ENCODE results near the gene KANK2. TPM values are rescaled to one million over a fixed set of nuclear protein-coding genes. Genes with fewer than 3 reads are reported as not detected.
A peak's percentile ranks its signal among the peaks of the same experiment; 100 is the strongest.
"Not testable (repeated sequence)": the region's sequence is repeated elsewhere in the genome, so short reads cannot be mapped to it uniquely, and the experiment has no call there.

Gene KANK2
- total RNA-seq, 1 donor from 2014 or later = 317 TPM

DNA sequence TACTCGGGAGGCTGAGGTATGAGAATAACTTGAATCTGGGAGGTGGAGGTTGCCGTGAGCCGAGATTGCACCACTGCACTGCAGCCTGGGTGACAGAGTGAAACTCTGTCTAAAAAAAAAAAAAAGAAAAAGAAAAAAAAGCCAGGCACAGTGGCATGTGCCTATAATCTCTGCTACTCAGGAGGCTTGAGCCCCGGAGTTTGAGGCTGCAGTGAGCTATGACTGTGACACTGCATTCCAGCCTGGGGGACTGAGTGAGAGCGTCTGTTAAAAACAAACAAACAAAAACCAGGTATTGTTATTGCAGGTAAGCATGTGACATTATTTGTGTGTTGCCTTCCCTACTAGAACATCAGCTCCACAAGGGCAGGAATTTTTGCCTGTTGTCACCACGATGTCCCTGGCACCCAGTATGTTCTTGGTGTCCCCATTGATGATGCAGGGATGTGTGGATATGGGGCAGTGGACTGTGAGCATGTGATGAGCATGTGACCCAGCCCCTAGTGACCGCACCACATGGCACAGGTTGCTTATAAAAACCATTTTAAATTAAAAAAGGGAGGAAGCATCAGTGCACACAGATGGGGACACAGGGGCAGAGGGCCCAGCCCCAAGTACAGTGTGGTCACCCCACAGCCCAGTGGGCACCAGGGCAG, 1.6 kb upstream of the KANK2 start:
- no peak for DNase-seq (ENCODE audit: low read depth)

DNA sequence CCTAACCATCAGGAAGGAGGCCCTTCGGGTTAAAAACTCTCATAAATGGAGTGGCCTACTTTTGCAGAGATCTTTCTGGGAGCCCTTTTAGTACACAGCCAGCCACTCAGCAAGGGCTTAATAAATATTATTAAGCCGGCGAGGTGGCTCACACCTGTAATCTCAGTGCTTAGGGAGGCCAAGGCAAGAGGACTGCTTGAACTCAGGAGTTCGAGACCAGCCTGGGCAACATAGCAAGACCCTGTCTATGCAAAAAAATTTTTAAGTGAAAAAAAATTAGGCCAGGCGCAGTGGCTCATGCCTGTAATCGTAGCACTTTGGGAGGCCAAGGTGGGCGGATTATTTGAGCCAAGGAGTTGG, 810 bp upstream of the KANK2 start:
- DNase-seq (ENCODE audit: low read depth) = no peak

DNA sequence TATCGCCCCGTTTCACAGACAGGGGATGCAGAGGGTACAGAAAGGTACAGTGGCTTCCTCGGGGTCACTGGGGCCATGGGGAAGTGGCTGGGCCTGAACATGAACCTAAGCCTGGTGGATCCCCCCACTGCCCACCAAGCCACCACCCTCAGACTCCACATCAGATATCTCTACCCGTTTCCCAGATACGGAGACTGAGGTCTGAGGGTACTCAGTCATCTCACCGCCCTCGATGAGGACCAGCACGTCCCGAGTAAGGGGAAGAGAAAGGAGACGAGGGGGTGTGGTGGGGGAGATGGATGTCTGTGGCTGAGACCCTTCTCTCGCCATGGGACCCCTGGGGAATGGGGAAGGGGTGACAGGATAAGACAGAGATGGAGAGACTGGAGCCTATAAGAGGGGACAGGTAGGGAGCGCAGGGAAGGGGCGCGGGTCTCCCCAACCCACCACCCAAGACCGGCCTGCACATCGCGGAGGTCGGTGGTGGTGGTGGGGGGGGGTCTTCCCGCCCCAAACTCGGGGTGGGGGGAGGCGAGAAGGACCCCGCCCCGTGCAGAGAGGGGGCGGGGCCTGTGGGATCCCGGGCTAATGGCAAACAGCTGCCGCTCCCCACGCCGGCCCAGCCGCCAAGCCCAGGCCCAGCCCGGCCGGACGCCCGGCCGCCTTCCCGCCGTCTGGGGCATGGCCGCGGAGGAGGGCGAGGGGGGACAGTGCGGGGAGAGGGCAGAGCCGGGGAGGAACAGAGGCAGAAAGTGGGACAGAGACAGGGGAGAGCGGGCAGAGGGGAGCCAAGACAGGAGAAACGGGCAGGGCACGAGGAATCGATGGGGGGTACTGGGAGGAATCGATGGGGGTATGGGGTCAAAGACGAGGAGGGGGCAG, 698 bp downstream of the KANK2 start:
- peak; percentile 67 for DNase-seq (ENCODE audit: low read depth)

DNA sequence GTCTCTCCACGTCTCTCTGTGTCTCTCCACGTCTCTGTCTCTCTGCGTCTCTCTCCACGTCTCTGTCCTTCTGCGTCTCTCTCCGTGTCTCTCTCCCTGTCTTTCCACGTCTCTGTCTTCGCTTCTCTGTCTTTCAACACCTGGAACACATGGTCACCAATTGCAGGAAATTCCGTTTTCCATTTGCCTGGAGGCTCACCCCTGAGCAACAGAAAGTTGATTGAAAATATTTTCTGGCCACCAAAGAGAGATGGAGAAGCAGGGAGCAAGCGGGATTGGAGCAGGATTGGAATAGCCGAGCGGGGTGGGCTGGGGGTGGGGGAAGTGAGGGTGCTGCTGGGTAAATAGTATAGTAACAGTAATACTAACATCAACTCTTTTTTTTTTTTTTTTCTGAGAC, 1.7 kb downstream of the KANK2 start:
- no peak for DNase-seq (ENCODE audit: low read depth)

DNA sequence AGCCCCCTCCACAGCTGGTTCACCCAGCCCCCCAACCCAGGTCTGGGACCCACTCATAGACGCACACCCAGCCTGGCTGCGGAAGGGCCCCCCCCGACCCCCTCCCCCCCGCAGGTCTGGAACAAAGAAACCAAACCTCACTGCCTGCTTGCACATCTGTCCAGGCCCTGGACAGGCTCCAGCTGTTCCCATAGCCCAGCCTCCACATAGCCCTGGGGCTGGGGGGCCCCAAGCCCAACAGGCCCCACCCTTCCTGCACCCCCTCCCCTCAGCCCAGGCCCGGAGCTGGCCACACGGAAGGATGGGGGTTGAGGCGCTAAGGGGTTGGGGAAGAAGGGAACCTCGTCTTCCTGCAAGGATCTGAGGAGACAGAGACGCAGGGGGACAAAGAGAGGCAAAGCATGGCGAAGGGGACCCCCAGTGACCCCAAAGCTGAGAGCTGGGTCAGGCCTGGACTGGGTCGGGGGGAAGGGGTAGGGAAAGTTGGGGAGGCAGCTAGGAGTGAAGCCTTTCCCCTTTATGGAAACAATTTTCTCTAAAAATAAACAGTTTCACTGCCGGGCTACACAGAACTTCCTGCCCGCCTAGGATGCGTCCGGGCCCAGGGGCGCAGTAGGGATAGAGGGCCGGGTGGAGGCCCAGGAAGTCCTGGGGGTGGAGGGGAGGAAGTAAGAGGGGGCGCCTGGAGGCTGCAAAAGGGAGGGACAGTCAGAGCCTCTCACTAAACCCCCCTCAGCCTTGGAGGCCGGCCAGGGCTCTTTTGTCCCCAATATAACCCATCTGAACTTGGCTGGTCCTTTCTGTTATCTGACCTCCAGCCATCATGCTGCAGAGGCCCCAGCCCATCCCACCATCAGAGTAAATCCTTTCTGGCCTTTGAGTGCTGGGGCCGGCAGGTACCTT, 2.4 kb downstream of the KANK2 start:
- DNase-seq (ENCODE audit: low read depth) = no peak

DNA sequence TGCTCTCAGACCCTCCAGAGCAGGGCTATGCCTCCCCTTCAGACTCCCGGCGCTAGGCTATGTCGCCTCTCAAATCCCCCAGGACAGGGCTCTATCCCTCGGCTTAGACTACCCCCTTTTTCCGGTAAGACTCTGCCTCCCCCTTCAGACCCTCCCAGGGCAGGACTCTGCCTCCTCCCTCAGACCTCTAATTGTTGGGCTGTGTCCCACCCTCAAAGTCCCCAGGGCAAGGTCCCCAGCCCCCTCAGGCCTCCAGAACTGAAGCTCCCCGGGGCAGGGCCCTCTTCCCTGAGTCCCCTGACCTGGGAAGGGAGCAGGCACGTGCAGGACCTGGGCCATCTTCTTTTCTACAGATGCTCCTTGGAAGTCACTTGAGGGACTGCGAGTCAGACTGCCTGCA, 3.2 kb downstream of the KANK2 start:
- no peak for DNase-seq (ENCODE audit: low read depth)

DNA sequence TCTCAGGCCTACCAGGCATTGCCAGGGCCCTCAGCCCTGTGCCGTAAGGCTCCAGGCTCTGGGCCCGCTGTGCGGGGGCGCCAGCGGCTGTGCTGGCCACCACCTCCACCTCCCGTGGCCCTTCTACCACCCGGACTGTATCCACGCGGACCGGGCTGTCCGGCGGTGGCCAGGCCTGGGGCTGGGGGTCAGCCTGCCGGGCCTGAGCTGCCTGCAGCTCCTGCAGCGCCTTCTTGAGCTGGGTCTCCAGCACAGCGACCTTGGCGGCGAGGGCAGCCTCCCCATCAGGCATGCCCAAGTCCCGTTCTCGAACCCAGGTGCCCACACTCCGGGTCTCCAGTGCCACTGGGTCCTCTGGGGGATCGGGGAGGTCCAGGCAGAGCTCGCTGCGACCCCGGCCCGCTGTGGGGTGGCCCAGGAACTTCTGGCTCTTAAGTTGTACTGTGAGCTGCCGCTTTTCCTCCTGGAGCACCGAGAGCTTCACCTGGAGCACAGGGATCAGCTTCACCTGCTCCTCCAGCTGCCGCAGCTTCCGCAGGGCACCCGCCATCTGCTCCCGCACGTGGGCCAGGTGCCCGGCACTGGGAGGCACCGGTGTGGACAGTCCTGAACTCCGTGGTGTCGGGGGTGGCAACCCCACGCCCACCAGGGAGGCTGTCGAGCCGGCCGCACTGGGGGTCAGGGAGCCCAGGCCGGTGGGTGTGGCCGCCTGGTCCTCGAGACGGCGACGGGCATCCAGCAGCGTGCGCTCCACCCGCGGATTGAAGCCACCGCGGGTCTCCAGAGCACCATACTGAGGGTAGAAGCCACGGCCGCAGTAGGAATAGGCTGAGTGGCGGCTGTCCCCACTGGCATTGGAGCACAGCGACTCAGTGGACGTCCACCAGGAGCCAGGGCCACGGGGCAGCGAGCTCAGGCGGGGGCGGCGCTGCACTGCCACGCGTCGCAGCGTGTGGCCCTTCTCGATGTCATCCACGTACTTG, 4.1 kb downstream of the KANK2 start:
- DNase-seq (ENCODE audit: low read depth) = no peak

DNA sequence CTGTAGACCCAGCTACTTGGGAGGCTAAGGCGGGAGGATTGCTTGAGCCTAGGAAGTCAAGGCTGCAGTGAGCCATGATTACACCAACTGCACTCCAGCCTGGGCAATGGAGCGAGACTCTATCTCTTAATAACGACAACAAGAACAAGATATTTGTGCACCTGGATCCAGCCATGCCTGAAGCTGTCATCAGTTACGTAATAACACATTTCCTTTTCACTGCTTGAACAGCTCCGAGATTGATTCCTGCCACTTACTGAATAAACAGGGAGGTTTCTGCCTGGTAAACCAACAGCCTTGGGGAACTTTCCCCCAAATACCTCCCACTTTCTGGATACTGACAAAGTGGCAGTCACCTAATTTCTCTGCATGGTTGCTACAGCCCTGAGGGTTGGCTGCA, 5.4 kb downstream of the KANK2 start:
- DNase-seq (ENCODE audit: low read depth) = no peak

DNA sequence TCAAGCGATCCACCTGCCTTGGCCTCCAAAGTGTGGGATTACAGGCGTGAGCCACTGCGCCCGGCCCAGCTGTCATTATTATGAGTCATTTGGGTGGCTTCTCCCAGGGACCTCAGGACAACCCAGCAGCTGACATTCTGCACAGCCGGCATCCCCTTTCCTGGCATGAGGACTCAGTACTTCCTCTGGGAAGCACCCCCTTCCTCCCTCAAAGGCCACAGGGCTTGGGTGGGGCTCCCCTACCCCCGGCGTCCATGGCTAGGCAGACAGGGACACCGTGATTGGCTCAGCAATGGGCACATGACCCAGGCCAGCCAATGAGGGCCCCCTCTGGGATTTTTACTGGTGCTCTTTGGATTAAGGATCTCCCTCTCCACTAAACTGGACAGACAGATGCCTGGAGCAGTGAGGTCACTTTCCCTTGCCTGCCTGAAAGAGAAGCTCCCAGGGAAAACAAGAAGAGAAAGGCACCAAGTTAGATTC, 6.0 kb downstream of the KANK2 start:
- DNase-seq (ENCODE audit: low read depth) = peak; percentile 100

DNA sequence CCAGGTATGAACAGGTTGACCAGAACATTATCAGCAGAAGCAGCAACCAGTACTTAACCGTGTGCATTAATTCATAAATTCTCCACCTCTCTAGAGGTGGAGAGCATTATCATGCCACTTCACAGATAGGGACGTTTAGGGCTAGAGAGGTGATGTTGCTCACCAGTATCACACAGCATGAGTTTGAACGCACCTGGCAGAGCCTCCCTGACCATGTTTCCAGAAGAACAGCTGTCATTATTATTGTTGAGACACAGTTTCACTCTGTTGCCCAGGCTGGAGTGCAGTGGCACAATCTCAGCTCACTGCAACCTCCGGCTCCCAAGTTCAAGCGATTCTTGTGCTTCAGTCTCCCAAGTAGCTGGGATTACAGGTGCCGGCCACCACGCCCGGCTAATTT, 6.8 kb downstream of the KANK2 start:
- DNase-seq (ENCODE audit: low read depth) = peak; percentile 35

DNA sequence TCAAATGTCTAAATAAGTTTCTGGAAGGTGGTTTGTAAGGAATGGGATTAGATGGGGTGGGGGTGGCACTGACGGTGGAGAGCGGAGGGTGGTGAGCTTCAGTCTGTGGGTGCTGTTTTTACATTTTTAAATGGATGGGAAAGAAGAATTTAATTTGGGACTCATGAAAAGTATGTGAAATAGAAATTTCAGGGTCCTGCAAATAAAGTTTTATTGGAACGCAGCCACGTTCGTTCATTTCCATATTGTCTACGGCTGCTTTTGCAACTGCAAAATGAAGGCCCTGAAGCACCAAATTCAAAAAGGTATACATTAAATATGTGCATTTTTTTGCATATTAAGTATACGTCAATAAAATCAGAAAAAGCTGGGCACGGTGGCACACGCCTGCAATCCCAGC, 9.9 kb downstream of the KANK2 start:
- DNase-seq (ENCODE audit: low read depth) = no peak

DNA sequence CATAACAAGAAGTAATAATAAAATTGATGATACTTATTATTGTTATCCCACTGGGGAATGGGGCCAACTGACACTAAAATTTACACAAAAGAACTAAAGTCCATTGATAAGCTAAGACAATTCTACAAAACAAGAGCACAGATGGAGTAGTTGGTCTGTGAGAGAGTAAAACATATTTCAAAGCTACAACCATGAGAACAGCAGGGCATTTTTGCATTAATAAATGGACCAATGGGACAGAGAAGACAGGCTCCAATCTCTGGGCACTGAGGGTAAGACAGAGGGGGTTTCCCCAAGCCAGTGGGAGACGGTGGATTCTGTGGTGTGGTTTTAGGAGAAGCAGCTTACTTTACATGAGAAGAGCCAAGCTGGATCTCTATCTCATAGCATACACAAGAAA, 14.4 kb downstream of the KANK2 start:
- DNase-seq (ENCODE audit: low read depth) = no peak

DNA sequence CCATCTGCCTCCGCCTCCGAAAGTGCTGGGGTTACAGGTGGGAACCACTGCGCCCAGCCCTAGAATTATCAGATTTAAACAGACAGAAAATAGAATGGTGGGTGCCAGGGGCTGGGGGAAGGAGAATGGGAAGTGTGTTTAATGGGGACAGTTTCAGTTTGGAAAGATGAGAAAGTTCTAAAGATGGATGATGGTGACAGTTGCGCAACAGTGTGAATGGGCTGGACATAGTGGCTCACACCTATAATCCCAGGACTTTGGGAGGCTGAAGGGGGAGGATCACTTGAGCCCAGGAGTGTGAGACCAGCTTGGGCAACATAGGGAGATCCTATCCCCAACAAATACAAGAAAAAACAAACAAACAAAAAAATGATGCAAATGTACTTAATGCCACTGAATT, 15.9 kb downstream of the KANK2 start:
- no peak for DNase-seq (ENCODE audit: low read depth)

DNA sequence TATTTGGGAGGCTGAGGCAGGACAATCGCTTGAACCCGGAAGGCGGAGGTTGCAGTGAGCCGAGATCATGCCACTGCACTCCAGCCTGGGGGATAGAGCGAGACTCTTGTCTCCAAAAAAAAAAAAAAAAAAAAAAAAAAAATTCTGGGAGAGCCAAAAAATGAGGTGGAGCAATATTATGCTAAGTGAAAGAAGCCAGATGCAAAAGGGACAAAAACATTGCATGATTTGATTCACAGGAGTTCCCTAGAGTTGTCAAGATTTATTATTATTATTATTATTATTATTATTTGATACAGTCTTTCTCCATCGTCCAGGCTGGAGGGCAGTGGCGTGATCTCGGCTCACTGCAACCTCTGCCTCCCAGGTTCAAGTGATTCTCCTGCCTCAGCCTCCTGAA, 16.4 kb downstream of the KANK2 start:
- DNase-seq (ENCODE audit: low read depth) = not testable (repeated sequence)

DNA sequence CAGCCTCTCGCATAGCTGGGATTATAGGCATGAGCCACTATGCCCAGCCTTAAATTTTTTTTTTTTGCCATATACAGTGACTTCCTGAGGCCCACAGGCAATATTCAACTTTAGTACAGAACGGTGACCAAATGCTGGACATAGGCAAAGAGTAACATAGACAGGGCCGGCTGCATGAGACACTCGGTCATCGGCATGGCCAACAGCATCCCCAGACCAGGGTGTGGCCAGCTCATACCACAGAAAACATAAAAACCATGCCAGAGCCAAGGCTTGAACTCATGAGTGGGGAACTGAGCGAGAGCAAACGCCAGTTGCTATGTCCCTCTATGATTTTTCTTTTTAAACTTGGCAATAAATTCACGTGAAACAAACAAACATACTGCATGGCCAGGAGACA, 17.0 kb downstream of the KANK2 start:
- DNase-seq (ENCODE audit: low read depth) = peak; percentile 58

DNA sequence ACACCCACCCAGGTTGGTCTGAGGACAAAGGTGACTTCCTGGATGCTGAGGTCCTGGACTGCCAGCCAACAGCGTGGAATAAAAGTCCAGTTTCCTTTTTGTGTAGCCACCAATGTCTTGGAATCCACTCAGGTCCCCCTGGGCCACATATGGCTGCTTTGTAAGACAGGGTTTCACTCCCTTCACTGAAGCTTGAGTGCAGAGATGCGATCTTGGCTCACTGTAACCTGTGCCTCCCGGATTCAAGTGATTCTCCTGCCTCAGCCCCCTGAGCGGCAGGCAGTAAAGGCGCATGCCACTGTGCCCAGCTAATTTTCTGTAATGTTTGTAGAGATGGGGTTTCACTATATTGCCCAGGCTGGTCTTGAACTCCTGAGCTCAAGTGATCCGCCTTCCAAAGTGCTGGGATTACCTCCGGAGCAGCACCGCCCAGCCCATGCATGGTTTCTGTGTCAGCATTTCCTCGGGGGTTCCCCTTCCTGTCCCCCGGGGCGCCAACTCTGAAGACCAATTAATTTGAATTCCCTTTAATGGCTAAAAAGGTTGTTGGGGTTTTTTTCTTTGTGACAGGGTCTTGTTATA, 17.5 kb downstream of the KANK2 start:
- DNase-seq (ENCODE audit: low read depth) = no peak

DNA sequence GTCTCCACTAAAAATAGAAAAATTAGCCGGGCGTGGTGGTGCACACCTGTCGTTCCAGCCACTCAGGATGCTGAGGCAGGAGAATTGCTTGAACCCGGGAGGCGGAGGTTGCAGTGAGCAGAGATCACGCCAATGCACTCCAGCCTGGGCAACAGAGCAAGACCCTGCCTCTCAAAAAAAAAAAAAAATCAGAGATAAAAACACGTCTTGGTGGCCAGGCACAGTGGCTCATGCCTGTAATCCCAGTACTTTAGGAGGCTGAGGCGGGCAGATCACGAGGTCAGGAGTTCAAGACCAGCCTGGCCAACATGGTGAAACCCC, 18.2 kb downstream of the KANK2 start:
- not testable (repeated sequence) for DNase-seq (ENCODE audit: low read depth)

DNA sequence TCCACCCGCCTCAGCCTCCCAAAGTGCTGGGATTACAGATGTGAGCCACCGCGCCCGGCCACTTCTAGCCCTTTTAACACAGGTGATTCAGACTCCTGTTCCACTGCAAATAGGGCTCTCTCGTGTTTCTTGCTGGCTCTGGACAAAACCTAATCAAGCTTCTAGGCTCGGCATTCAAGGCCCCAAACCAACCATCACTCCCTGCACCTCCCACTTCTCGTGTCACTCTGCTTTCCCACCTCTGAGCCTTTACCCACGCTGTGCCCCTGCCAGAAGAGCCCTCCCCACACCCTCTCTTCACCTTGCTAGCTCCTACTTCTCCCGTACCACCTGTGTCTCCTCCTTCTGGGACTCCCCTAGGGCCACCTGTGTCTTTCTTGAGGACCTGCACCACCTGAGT, 19.8 kb downstream of the KANK2 start:
- no peak for DNase-seq (ENCODE audit: low read depth)

DNA sequence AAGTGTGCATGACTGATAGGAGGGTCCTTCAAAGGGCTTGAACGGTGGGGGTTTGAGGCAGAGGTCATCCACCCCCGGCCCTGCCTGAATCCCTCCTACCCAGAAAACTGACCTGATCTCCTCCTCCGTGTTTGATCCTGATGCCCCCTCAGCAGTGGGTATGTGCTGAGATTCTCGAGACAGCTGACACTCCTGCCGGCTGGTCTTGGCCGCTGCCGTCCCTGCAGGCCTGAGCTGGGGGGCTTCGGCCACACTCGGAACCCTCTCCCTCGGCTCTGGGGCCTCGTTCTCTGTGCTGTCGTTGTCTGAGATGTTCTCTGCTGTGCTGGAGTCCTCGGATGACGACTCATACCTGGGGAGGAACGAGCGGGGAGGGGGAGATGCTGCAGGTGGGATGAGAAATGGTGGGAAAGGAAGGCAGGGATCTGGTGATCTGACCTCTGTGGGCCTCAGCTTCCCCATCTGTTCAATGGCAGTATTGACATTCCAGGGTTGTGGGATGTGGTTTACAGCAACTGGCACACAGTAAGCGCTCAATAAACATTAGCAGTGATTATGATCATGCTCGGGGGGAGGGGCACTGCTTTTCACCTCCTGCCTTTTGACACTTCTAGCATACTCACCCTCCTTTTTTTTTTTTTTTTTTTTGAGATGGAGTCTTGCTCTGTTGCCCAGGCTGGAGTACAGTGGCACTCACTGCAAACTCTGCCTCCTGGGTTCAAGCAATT, 20.7 kb downstream of the KANK2 start:
- no peak for DNase-seq (ENCODE audit: low read depth)

DNA sequence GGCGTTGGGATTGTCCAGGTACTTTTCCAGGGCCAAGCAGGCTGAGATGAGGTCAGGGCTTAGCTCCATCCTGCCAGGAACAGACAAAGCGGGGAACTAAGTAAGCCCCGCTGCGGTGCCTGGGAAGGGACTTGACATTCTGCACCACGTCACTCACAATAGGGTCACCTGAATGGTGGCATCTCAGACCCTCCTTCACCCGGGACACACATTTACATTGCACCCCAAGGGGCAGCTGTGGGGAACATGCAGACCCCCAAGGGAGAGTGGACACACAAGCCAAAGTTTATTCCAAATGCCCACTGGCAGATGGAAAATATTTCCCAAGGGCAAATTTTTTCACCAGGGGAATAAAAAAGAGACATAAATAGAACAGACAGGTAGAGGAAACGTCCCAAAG, 21.4 kb downstream of the KANK2 start:
- DNase-seq (ENCODE audit: low read depth) = no peak

Data from myocyte (in vitro differentiated cells).